NCI-H524 (cell line): ENCODE measurements around the gene CHRNA5.

Experiments used
- DNase-seq, 2 experiments: peaks; one replicate each; lab custom pipeline; 2025; lab: John Stamatoyannopoulos, UW

Gene CHRNA5

GRCh38 chr15:78620527-78621421 lies 55.5 kb downstream of the CHRNA5 start, which contains the start of gene CHRNA3:
Gene CHRNA3, minus strand, starts transcription at chr15:78620996. Its CDS starts 202 bp downstream, at chr15:78620794.
- no peak for DNase-seq

- peak in 1 of 2 experiments; percentile 39 for DNase-seq
Observed at GRCh38 chr15:78621810-78622402, 56.6 kb downstream of the CHRNA5 start.

GRCh38 chr15:78623786-78624497 lies 58.6 kb downstream of the CHRNA5 start:
- DNase-seq, result no peak

- no peak for DNase-seq
Observed at GRCh38 chr15:78624651-78625590, 59.6 kb downstream of the CHRNA5 start.

GRCh38 chr15:78625606-78626280 lies 60.4 kb downstream of the CHRNA5 start:
- peak in 1 of 2 experiments; percentile 36 for DNase-seq

GRCh38 chr15:78626381-78626995 lies 61.2 kb downstream of the CHRNA5 start:
- peak; percentile 66 to 79 for DNase-seq

GRCh38 chr15:78627348-78627747 lies 62.0 kb downstream of the CHRNA5 start:
- DNase-seq, result no peak

- no peak for DNase-seq
Observed at GRCh38 chr15:78628227-78628626, 62.9 kb downstream of the CHRNA5 start.

GRCh38 chr15:78629031-78629715 lies 63.9 kb downstream of the CHRNA5 start:
- no peak for DNase-seq

GRCh38 chr15:78629716-78630065 lies 64.4 kb downstream of the CHRNA5 start:
- no peak for DNase-seq

GRCh38 chr15:78630886-78631633 lies 65.7 kb downstream of the CHRNA5 start:
- DNase-seq, result no peak

- DNase-seq, result no peak
Observed at GRCh38 chr15:78633348-78633747, 68.0 kb downstream of the CHRNA5 start.

- peak; percentile 38 to 79 for DNase-seq
Observed at GRCh38 chr15:78634210-78635145, 69.2 kb downstream of the CHRNA5 start.

- DNase-seq, result no peak
Observed at GRCh38 chr15:78635346-78635745, 70.0 kb downstream of the CHRNA5 start.

GRCh38 chr15:78636378-78636859 lies 71.1 kb downstream of the CHRNA5 start:
- DNase-seq, result no peak

GRCh38 chr15:78637776-78638435 lies 72.6 kb downstream of the CHRNA5 start:
- peak; percentile 88 to 96 for DNase-seq

GRCh38 chr15:78638658-78639314 lies 73.5 kb downstream of the CHRNA5 start:
- DNase-seq, result peak; percentile 72 to 88
